Esophagus (tissue), 2 donors: ENCODE measurements around the gene U2AF1L4. TPM values are rescaled to one million over a fixed set of nuclear protein-coding genes. Genes with fewer than 3 reads are reported as not detected.
A peak's percentile ranks its signal among the peaks of the same experiment; 100 is the strongest.

ENCODE experiments used
- H3K27ac ChIP-seq, 2 donors: one replicate each; pipeline ENCODE4 v1.5.1; 2013; ENCODE audit warnings: low read depth in 2 of 2, mild to moderate bottlenecking in 2 of 2, inconsistent platforms in 1 of 2, low read length in 1 of 2, moderate library complexity in 1 of 2
- H3K27me3 ChIP-seq, 2 donors: one replicate each; pipeline ENCODE4 v1.6.1; 2013; ENCODE audit warnings: low read length in 2 of 2, control low read depth in 1 of 2, mild to moderate bottlenecking in 1 of 2; ENCODE audit not compliant: insufficient read depth in 2 of 2, control insufficient read depth in 1 of 2
- H3K36me3 ChIP-seq, 2 donors: one replicate each; pipeline ENCODE4 v1.6.1; 2013; ENCODE audit warnings: low read length in 1 of 2; ENCODE audit not compliant: control insufficient read depth in 2 of 2, insufficient read depth in 2 of 2
- H3K4me1 ChIP-seq, 2 donors: one replicate each; pipeline ENCODE4 v1.6.1; 2013; ENCODE audit warnings: low read length in 1 of 2; ENCODE audit not compliant: control insufficient read depth in 2 of 2, insufficient read depth in 2 of 2
- H3K4me3 ChIP-seq, 2 donors: one replicate each; pipeline ENCODE4 v1.5.1; 2013; ENCODE audit warnings: low read length in 2 of 2, mild to moderate bottlenecking in 2 of 2, low read depth in 1 of 2, moderate library complexity in 1 of 2
- H3K9me3 ChIP-seq, 2 donors: one replicate each; pipeline ENCODE4 v1.6.1; 2013; ENCODE audit warnings: mild to moderate bottlenecking in 2 of 2, low read depth in 1 of 2, low read length in 1 of 2, moderate library complexity in 1 of 2; ENCODE audit not compliant: control insufficient read depth in 2 of 2, insufficient read depth in 1 of 2
- WGBS, 2 donors: extraction: QIAGEN DNeasy Blood & Tissue Kit; methylation state at CpG; one replicate each; pipeline ENCODE4 v1.1.7; 2013; 5-methylcytosine and 5-hydroxymethylcytosine counted together
- polyA plus RNA-seq, 2 donors: library from polyadenylated mRNA; stranded (reverse); fragments of 200-250 nt; gene quantifications; one replicate each; pipeline ENCODE4 v1.2.3, GENCODE V29; 2013
- donor health status: healthy with polysubstance abuse.
- donor health status: Bipolar disorder and iron deficiency.

Gene U2AF1L4, protein sequence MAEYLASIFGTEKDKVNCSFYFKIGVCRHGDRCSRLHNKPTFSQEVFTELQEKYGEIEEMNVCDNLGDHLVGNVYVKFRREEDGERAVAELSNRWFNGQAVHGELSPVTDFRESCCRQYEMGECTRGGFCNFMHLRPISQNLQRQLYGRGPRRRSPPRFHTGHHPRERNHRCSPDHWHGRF
- 10 to 100 TPM; 17.4 to 43.4 TPM for polyA plus RNA-seq

DNA sequence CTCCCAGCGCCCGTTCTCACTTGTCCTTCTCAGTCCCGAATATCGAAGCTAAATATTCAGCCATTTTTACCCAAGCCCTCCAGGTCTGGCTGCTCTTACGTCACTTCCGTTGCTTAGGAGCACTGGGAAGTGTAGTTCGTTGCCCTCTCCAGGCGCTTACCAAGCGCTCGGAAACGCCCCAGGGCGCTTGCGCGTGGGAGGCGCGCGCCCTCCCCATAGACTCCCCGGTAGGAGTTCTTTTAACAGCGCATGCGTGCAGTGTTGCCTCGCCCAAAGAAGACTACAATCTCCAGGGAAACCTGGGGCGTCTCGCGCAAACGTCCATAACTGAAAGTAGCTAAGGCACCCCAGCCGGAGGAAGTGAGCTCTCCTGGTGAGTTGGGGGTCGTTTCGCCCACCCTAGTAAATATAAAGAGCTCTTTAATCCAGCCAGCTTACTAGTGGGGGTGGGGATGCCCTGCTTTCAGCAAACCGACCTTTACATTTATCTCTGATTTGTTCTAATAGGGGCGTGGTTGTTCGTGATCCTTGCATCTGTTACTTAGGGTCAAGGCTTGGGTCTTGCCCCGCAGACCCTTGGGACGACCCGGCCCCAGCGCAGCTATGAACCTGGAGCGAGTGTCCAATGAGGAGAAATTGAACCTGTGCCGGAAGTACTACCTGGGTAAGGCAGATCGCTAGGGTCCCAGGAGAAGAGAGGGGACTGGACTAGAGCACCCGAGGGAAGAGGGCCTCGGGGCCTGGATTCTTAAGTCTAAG is at the start of gene U2AF1L4, which contains the start of gene PSENEN:
Gene U2AF1L4, minus strand, starts transcription at position 91 of the 759 bp plus-strand sequence. Its CDS starts 27 bp downstream, at position 64.
Gene PSENEN, plus strand, starts transcription at position 324 of the 759 bp plus-strand sequence. Its CDS starts 280 bp downstream, at position 604.
- no peaks in the 10 kb centered on the region for H3K9me3 ChIP-seq
- peak within 1 kb of the TSS; percentile 100 for H3K27ac ChIP-seq
- H3K36me3 ChIP-seq: peaks cover 0 to 3% of the 10 kb centered on the region in 2 donors
- H3K27me3 ChIP-seq: no peaks in the 10 kb centered on the region
- H3K4me3 ChIP-seq: peak within 1 kb of the TSS; percentile 61 to 96
- WGBS, 2 donors: 0 to 1% methylated on average over 40 of the region's 40 CpGs
- H3K4me1 ChIP-seq: peaks cover 3 to 4% of the 10 kb centered on the region in 2 donors

DNA sequence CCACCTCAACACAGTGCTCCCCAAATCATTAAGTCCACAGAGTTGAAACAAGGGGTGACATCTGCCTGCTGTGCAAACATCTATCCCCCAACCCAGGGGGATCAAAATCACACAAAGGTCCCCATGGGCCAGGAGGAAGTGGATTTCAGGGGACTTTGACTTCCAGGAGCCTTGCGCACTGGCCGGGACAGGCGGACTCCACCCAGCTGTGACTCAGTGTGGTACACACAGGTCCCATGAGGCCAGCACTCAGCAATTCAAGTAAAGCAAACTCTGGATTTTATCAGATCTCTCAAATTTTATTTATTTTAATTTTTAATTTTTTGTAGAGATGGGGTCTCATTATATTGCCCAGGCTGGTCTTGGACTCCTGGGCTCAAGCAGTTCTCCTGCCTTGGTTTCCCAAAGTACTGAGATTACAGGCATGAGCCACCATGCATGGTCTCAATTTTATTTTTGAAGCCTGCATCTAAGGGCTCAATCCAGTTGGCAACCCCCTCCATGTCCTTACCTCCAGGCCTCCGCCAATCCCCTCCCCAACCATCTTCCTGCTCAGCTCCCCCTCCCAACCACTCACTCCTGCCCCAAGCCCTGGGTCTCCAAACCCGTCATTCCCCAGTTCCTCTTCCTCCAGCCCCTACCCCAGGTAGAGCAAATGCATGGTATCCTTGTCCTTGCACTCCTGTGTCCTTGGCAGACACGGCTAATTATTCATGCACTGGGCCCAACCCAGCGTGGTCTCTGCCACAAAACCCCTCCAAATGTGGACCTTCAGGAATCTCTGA is 48.4 kb upstream of the U2AF1L4 start:
- Histone ChIP-seq H3K9me3 (peaks cover 0 to 3% of the 10 kb centered on the region in 2 donors), H3K4me1 (peaks cover 0 to 2% of the 10 kb centered on the region in 2 donors), H3K27ac (no peak overlapping the region), H3K4me3 (no peak overlapping the region), H3K36me3 (no peaks in the 10 kb centered on the region), H3K27me3 (peaks cover 0 to 8% of the 10 kb centered on the region in 2 donors)
- WGBS, 2 donors: 63 to 72% methylated on average over 7 of the region's 7 CpGs

DNA sequence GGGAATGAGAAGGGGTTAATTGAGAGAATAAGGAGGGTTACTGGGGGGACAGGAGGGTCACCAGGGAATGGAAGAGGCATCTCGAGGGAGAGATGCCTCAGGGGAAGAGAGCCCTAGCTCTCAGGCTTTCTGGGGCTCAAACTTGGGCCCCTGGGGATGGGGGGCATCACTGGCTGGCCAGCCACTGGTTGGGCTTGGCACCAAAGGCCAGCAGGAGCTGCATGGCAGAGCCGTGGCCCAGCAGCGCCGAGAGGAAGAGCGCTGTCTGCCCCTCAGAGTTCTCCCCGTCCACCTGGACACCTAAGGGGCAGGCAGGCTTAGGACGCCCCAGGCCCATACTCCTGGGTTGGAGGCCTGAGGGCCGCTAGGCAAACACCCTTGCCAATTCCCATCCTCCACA is 47.7 kb upstream of the U2AF1L4 start:
- H3K9me3 ChIP-seq: peaks cover 0 to 1% of the 10 kb centered on the region in 2 donors
- H3K4me3 ChIP-seq: no peak overlapping the region
- H3K4me1 ChIP-seq: peaks cover 0 to 2% of the 10 kb centered on the region in 2 donors
- H3K27ac ChIP-seq: no peak overlapping the region
- H3K36me3 ChIP-seq: no peaks in the 10 kb centered on the region
- H3K27me3 ChIP-seq: peaks cover 0 to 8% of the 10 kb centered on the region in 2 donors
- WGBS, 2 donors: 76 to 77% methylated on average over 8 of the region's 8 CpGs

DNA sequence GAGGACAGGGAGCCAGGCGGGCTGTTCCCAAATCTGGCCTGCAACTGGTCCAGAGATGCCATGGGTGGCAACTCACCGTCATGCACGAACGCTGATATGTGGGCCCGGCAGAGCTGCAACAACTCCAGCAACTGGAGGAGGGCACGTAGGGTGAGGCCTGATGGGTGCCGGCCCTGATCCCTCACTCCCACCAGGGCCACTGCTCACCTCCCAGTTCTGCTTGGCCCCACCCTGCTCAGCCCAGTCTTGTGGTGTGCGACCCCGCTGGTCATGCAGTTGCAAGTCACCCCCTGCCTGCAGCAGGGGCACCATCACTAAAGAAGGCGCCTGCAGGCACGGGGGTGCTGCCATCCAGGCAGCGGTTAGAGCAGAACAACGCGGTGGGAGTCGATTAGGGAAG is 47.1 kb upstream of the U2AF1L4 start:
- H3K27ac ChIP-seq: no peak overlapping the region
- H3K27me3 ChIP-seq: peaks cover 0 to 8% of the 10 kb centered on the region in 2 donors
- no peaks in the 10 kb centered on the region for H3K36me3 ChIP-seq
- no peaks in the 10 kb centered on the region for H3K9me3 ChIP-seq
- no peak overlapping the region for H3K4me3 ChIP-seq
- H3K4me1 ChIP-seq: no peaks in the 10 kb centered on the region
- 84 to 87% methylated on average over 15 of the region's 15 CpGs for WGBS, 2 donors

DNA sequence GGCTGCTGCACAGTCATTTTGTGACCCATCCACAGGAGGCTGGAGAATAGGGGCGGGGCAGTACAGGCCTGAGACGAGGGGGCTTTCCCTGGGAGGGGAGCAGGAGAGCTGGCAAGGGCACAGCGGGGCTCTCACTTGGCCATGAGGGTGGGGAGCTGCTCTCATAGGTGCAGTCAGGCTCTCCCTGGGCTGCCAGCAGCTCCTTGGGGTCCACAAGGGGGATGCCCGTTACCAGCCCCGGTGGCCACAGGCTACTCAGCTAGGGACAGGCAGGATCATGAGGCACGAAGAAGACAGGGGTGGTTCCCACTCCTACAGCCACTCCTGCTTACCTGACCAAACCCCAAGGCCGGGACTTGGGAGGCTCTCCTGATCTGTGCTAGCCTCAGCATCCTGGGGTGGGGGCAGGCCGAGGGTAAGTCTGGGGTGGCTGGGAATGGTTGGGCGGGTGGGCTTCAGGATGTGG is 46.6 kb upstream of the U2AF1L4 start:
- H3K4me3 ChIP-seq: no peak overlapping the region
- 82 to 87% methylated on average over 9 of the region's 9 CpGs for WGBS, 2 donors
- H3K9me3 ChIP-seq: no peaks in the 10 kb centered on the region
- peaks cover 0 to under 1% of the 10 kb centered on the region in 2 donors for H3K36me3 ChIP-seq
- H3K27ac ChIP-seq: no peak overlapping the region
- no peaks in the 10 kb centered on the region for H3K4me1 ChIP-seq
- peaks cover 0 to 3% of the 10 kb centered on the region in 2 donors for H3K27me3 ChIP-seq

DNA sequence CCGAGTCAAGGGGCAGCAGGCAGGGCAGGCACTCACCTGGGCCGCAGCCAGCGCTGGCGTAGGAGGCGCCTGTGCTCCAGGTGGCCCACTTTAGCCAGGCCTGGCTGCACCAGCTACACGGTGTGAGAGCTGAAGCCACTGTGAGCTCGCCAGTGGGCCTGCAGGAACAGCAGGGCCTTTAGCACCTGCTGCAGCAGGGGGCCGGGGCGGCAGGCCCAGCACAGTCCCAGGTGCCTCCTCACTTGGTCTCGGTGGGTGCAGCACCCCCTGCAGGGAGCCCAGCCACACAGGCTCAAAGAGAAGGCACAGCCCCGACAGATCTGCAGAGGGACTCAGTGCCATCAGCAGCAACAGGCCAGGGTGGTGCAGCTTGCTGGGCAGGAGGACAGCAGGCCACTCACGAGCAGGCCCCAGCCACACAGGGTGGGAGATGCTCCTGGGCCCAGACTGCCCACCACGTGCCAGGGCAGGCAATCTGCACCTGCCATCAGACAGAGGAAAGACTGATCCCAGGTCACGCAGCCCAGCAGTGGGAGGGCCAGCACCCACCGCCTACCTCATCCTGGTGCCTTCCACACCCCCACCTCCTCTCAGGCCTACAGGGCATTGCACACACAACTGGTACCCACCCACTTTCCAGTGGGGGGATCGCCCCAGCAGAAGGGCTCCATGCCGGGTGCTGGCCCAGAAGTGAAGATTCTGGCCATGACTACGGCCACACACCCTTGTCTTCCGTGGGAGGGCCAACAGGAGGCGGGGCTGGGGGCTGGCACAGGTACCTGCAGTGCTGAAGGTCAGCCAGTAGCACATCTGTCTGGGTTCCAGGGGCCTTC is 46.0 kb upstream of the U2AF1L4 start:
- no peak overlapping the region for H3K4me3 ChIP-seq
- 56 to 58% methylated on average over 19 to 20 of the region's 20 CpGs for WGBS, 2 donors

DNA sequence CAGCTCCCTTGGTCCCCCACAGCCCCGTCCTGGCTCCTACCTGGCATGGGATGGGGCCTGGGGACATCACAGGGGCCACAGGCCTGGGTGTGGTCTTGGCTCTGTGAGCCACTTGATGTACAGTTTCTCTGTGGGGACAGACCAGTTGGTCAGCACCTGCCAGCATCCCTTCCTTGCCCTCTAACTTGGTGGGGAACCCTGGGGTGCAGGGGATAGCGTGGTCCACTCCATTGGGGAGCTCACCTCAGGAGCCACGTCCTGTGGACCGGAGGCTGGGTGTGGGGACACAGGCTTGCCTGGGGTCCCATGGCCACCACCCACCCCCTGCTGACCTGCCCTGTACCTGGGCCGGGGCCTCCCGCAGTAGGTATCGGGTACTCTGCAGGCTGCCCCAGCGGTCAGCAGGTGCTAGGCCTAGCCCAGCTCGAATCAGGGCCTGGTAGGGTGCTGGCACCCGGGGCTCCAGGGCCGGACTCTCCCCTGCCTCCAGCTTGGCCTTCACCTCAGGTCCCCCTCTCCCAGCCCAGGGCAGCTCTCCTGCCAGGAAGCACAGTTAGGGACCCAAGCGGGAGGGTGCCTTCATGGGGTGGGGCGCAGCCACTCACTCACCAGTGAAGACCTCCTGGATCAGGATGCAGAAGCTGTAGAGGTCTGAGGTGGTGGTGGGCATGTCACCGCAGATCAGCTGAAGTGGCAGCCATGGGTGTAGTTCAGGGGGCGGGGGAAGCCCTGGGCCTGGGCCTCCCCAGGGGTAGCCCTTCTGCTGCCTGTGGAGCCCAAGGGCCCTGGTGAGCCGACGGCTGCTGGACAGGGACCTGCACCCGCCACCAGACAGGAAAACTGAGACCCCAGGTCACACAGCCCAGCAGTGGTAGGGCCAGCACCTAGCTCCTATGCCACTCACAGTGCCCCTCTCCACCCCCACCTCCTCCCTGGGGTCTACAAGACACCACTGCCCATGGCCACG is 45.0 kb upstream of the U2AF1L4 start:
- 82 to 89% methylated on average over 19 of the region's 19 CpGs for WGBS, 2 donors
- peaks cover 0 to 2% of the 10 kb centered on the region in 2 donors for H3K36me3 ChIP-seq
- no peaks in the 10 kb centered on the region for H3K9me3 ChIP-seq
- no peaks in the 10 kb centered on the region for H3K27me3 ChIP-seq
- H3K4me3 ChIP-seq: no peak overlapping the region
- H3K4me1 ChIP-seq: no peaks in the 10 kb centered on the region
- no peak overlapping the region for H3K27ac ChIP-seq

More for the DNA sequence above, 46.0 kb upstream of the U2AF1L4 start:
- no peaks in the 10 kb centered on the region for H3K4me1 ChIP-seq
- H3K27me3 ChIP-seq: no peaks in the 10 kb centered on the region
- peaks cover 0 to 2% of the 10 kb centered on the region in 2 donors for H3K36me3 ChIP-seq
- no peak overlapping the region for H3K27ac ChIP-seq
- no peaks in the 10 kb centered on the region for H3K9me3 ChIP-seq

DNA sequence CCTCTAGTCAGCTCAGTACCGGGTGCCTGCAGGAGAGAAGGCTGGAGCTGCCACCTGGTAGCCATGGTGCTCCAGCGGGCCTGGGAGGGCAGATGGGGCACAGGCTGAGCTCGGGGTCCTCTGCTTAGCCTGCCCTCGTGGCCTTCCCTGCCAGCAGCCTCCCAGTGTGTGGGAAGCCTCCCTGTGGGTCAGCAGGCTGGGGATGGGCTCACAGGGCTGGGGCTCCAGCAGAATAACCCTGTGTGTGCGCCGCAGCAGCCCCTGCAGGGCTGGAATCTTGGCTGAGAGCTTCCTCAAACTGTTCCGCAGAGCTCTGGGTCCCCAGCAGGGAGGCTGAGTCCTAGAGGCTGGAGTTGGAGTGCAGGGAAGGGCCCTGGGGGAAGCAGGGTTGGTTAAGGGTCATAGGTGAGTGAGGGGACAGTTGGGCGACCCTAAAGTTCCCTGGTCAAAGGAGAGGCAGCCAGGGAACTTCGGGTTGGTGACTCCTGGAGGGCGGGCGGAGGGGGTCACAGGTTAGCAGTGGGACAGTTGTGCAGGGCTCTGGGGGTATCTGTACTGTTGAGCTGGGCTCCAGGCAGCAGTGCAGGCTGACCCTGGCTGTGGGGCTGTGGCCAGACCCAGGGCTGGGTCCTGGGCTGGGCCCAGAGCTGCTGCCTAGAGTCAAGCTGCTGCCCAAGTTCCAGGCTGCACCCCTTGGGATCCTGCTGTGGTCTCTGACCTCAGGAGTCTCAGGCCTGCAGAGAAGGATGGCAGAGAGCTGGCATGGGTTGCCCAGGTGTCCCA is 44.2 kb upstream of the U2AF1L4 start:
- H3K27ac ChIP-seq: no peak overlapping the region
- H3K9me3 ChIP-seq: no peaks in the 10 kb centered on the region
- peaks cover 0 to 2% of the 10 kb centered on the region in 2 donors for H3K4me1 ChIP-seq
- 82 to 86% methylated on average over 11 of the region's 11 CpGs for WGBS, 2 donors
- H3K4me3 ChIP-seq: no peak overlapping the region
- no peaks in the 10 kb centered on the region for H3K27me3 ChIP-seq
- peaks cover 0 to 2% of the 10 kb centered on the region in 2 donors for H3K36me3 ChIP-seq
